HEK293 (cell line): ENCODE measurements around the gene FBXO3.

Source experiments
- KLF16 ChIP-seq: fragments of 450-650 bp; formaldehyde crosslinking; IDR thresholded peaks from 2 replicates; pipeline ENCODE4 v1.5.1; 2017; ENCODE audit warnings: missing biosample characterization, missing genetic modification characterization
- KLF8 ChIP-seq: fragments of 450-650 bp; formaldehyde crosslinking; IDR thresholded peaks from 2 replicates; pipeline ENCODE4 v1.5.1; 2016; ENCODE audit warnings: missing biosample characterization, missing genetic modification characterization
- MYNN ChIP-seq: fragments of 450-650 bp; formaldehyde crosslinking; IDR thresholded peaks from 2 replicates; pipeline ENCODE4 v1.5.1; 2016; ENCODE audit warnings: missing biosample characterization, missing genetic modification characterization, borderline replicate concordance
- OVOL3 ChIP-seq: fragments of 450-650 bp; formaldehyde crosslinking; IDR thresholded peaks from 2 replicates; pipeline ENCODE4 v1.5.1; 2016; ENCODE audit warnings: missing biosample characterization, missing genetic modification characterization
- SP2 ChIP-seq: fragments of 450-650 bp; formaldehyde crosslinking; IDR thresholded peaks from 2 replicates; pipeline ENCODE4 v1.5.1; 2016; ENCODE audit warnings: missing biosample characterization, missing genetic modification characterization
- YY2 ChIP-seq: fragments of 450-650 bp; formaldehyde crosslinking; IDR thresholded peaks from 2 replicates; pipeline ENCODE4 v1.5.1; 2016; ENCODE audit warnings: missing biosample characterization, missing genetic modification characterization
- ZBTB1 ChIP-seq: fragments of 450-650 bp; formaldehyde crosslinking; IDR thresholded peaks from 2 replicates; pipeline ENCODE4 v1.5.1; 2016; ENCODE audit warnings: missing biosample characterization, missing genetic modification characterization
- ZBTB20 ChIP-seq: fragments of 450-650 bp; formaldehyde crosslinking; IDR thresholded peaks from 2 replicates; pipeline ENCODE4 v1.5.1; 2016; ENCODE audit warnings: missing biosample characterization, missing genetic modification characterization
- ZBTB48 ChIP-seq: fragments of 450-650 bp; formaldehyde crosslinking; IDR thresholded peaks from 2 replicates; pipeline ENCODE4 v1.5.1; 2016; ENCODE audit warnings: missing biosample characterization, missing genetic modification characterization
- ZBTB7A ChIP-seq: fragments of 450-650 bp; formaldehyde crosslinking; IDR thresholded peaks from 2 replicates; pipeline ENCODE4 v1.5.1; 2016; ENCODE audit warnings: low read depth, missing biosample characterization, missing genetic modification characterization
- ZFP37 ChIP-seq: fragments of 450-650 bp; formaldehyde crosslinking; IDR thresholded peaks from 2 replicates; pipeline ENCODE4 v1.5.1; 2016; ENCODE audit warnings: missing biosample characterization, missing genetic modification characterization
- ZIC2 ChIP-seq: fragments of 450-650 bp; formaldehyde crosslinking; IDR thresholded peaks from 2 replicates; pipeline ENCODE4 v1.5.1; 2016; ENCODE audit warnings: missing biosample characterization, missing genetic modification characterization
- ZNF169 ChIP-seq: fragments of 450-650 bp; formaldehyde crosslinking; IDR thresholded peaks from 2 replicates; pipeline ENCODE4 v1.5.1; 2016; ENCODE audit warnings: missing biosample characterization, missing genetic modification characterization
- ZNF18 ChIP-seq: fragments of 450-650 bp; formaldehyde crosslinking; IDR thresholded peaks from 2 replicates; pipeline ENCODE4 v1.5.1; 2016; ENCODE audit warnings: missing biosample characterization, missing genetic modification characterization
- ZNF184 ChIP-seq: fragments of 450-650 bp; IDR thresholded peaks from 2 replicates; pipeline ENCODE4 v1.5.1; 2018; ENCODE audit warnings: missing biosample characterization, mild to moderate bottlenecking, missing genetic modification characterization
- ZNF211 ChIP-seq: fragments of 450-650 bp; formaldehyde crosslinking; IDR thresholded peaks from 2 replicates; pipeline ENCODE4 v1.5.1; 2016; ENCODE audit warnings: low read depth, missing biosample characterization, missing genetic modification characterization
- ZNF223 ChIP-seq: fragments of 450-650 bp; formaldehyde crosslinking; IDR thresholded peaks from 2 replicates; pipeline ENCODE4 v1.5.1; 2016; ENCODE audit warnings: missing biosample characterization, missing genetic modification characterization
- ZNF302 ChIP-seq: fragments of 450-650 bp; formaldehyde crosslinking; IDR thresholded peaks from 2 replicates; pipeline ENCODE4 v1.5.1; 2016; ENCODE audit warnings: missing biosample characterization, missing genetic modification characterization, low read depth
- ZNF335 ChIP-seq: fragments of 450-650 bp; formaldehyde crosslinking; conservative IDR thresholded peaks from 2 replicates; pipeline ENCODE4 v1.5.1; 2016; ENCODE audit warnings: missing biosample characterization, missing genetic modification characterization
- ZNF341 ChIP-seq: fragments of 450-650 bp; formaldehyde crosslinking; IDR thresholded peaks from 2 replicates; pipeline ENCODE4; 2016; ENCODE audit warnings: low read depth, missing biosample characterization, missing genetic modification characterization
- ZNF37A ChIP-seq: fragments of 450-650 bp; IDR thresholded peaks from 2 replicates; pipeline ENCODE4 v1.5.1; 2018; ENCODE audit warnings: missing biosample characterization, missing genetic modification characterization
- ZNF391 ChIP-seq: fragments of 450-650 bp; formaldehyde crosslinking; IDR thresholded peaks from 2 replicates; pipeline ENCODE4 v1.5.1; 2016; ENCODE audit warnings: low read depth, missing biosample characterization, missing genetic modification characterization, borderline replicate concordance
- ZNF433 ChIP-seq: fragments of 450-650 bp; formaldehyde crosslinking; IDR thresholded peaks from 2 replicates; pipeline ENCODE4 v1.5.1; 2016; ENCODE audit warnings: missing biosample characterization, missing genetic modification characterization, low read depth
- ZNF449 ChIP-seq: fragments of 450-650 bp; formaldehyde crosslinking; IDR thresholded peaks from 2 replicates; pipeline ENCODE4 v1.5.1; 2017; ENCODE audit warnings: missing biosample characterization, mild to moderate bottlenecking, missing genetic modification characterization, moderate library complexity
- ZNF473 ChIP-seq: fragments of 450-650 bp; formaldehyde crosslinking; IDR thresholded peaks from 2 replicates; pipeline ENCODE4 v1.5.1; 2017; ENCODE audit warnings: missing biosample characterization, missing genetic modification characterization
- ZNF549 ChIP-seq: fragments of 450-650 bp; IDR thresholded peaks from 2 replicates; pipeline ENCODE4 v1.5.1; 2018; ENCODE audit warnings: missing biosample characterization, missing genetic modification characterization, mild to moderate bottlenecking, inconsistent platforms, moderate library complexity
- ZNF596 ChIP-seq: fragments of 450-650 bp; IDR thresholded peaks from 2 replicates; pipeline ENCODE4 v1.5.0; 2018; ENCODE audit warnings: missing biosample characterization, mild to moderate bottlenecking, missing genetic modification characterization, moderate library complexity
- ZNF610 ChIP-seq: fragments of 450-650 bp; formaldehyde crosslinking; IDR thresholded peaks from 2 replicates; pipeline ENCODE4 v1.5.1; 2016; ENCODE audit warnings: missing biosample characterization, missing genetic modification characterization, borderline replicate concordance
- ZNF624 ChIP-seq: fragments of 450-650 bp; formaldehyde crosslinking; IDR thresholded peaks from 2 replicates; pipeline ENCODE4 v1.5.1; 2017; ENCODE audit warnings: missing biosample characterization, missing genetic modification characterization
- ZNF704 ChIP-seq: fragments of 450-650 bp; formaldehyde crosslinking; IDR thresholded peaks from 2 replicates; pipeline ENCODE4 v1.5.1; 2016; ENCODE audit warnings: missing biosample characterization, missing genetic modification characterization
- ZSCAN23 ChIP-seq: fragments of 450-650 bp; formaldehyde crosslinking; IDR thresholded peaks from 2 replicates; pipeline ENCODE4 v1.5.1; 2016; ENCODE audit warnings: missing biosample characterization, missing genetic modification characterization
- TF ChIP-seq, protein P1 (sequence below): fragments of 450-650 bp; formaldehyde crosslinking; optimal IDR thresholded peaks from 2 replicates; pipeline ENCODE3; 2016; ENCODE audit warnings: missing biosample characterization, mild to moderate bottlenecking, missing genetic modification characterization
- TF ChIP-seq, protein P2 (sequence below): fragments of 450-650 bp; formaldehyde crosslinking; IDR thresholded peaks from 2 replicates; pipeline ENCODE4 v1.5.1; 2016; ENCODE audit warnings: missing biosample characterization, missing genetic modification characterization

Gene FBXO3

GRCh38 chr11:33773987-33774735, at the start of gene FBXO3 (continued):
- no peak for TF ChIP-seq ZNF18 (tag by site-specific recombination)
- TF ChIP-seq ZNF37A = no peak
- TF ChIP-seq, protein P1, sequence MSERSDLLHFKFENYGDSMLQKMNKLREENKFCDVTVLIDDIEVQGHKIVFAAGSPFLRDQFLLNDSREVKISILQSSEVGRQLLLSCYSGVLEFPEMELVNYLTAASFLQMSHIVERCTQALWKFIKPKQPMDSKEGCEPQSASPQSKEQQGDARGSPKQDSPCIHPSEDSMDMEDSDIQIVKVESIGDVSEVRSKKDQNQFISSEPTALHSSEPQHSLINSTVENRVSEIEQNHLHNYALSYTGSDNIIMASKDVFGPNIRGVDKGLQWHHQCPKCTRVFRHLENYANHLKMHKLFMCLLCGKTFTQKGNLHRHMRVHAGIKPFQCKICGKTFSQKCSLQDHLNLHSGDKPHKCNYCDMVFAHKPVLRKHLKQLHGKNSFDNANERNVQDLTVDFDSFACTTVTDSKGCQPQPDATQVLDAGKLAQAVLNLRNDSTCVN = peak; percentile 45
- TF ChIP-seq KLF8 (tag by site-specific recombination) = peak; percentile 65; the same call in 1 of the 2 replicates
- no peak for TF ChIP-seq ZBTB1
- TF ChIP-seq ZBTB20 = peak; percentile 74
- no peak for TF ChIP-seq OVOL3 (tag by site-specific recombination)
- 0 out of 2 replicates have a peak, but pooled peaks have one; percentile 45 for TF ChIP-seq ZNF610 (tag by site-specific recombination)
- TF ChIP-seq SP2 (tag by site-specific recombination) = peak; percentile 52
- no peak for TF ChIP-seq ZNF341
- peak; percentile 76 for TF ChIP-seq ZBTB48 (tag by site-specific recombination)
- TF ChIP-seq ZNF433 (tag by site-specific recombination) = no peak
- peak; percentile 85 for TF ChIP-seq MYNN (tag by site-specific recombination)
- TF ChIP-seq, protein P2, sequence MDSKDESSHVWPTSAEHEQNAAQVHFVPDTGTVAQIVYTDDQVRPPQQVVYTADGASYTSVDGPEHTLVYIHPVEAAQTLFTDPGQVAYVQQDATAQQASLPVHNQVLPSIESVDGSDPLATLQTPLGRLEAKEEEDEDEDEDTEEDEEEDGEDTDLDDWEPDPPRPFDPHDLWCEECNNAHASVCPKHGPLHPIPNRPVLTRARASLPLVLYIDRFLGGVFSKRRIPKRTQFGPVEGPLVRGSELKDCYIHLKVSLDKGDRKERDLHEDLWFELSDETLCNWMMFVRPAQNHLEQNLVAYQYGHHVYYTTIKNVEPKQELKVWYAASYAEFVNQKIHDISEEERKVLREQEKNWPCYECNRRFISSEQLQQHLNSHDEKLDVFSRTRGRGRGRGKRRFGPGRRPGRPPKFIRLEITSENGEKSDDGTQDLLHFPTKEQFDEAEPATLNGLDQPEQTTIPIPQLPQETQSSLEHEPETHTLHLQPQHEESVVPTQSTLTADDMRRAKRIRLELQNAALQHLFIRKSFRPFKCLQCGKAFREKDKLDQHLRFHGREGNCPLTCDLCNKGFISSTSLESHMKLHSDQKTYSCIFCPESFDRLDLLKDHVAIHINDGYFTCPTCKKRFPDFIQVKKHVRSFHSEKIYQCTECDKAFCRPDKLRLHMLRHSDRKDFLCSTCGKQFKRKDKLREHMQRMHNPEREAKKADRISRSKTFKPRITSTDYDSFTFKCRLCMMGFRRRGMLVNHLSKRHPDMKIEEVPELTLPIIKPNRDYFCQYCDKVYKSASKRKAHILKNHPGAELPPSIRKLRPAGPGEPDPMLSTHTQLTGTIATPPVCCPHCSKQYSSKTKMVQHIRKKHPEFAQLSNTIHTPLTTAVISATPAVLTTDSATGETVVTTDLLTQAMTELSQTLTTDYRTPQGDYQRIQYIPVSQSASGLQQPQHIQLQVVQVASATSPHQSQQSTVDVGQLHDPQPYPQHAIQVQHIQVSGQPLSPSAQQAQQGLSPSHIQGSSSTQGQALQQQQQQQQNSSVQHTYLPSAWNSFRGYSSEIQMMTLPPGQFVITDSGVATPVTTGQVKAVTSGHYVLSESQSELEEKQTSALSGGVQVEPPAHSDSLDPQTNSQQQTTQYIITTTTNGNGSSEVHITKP (tag by site-specific recombination) = peak; percentile 63; the same call in 1 of the 2 replicates
- peak; percentile 84 for TF ChIP-seq ZNF335 (tag by site-specific recombination)
- TF ChIP-seq ZNF473 (tag by site-specific recombination) = no peak
- no peak for TF ChIP-seq ZNF223
- TF ChIP-seq ZNF596 = no peak
- TF ChIP-seq ZNF549 (tag by site-specific recombination) = no peak
- no peak for TF ChIP-seq ZNF391 (tag by site-specific recombination)
- TF ChIP-seq ZNF211 = no peak
- TF ChIP-seq ZNF449 (tag by site-specific recombination) = no peak
- no peak for TF ChIP-seq ZNF169
- TF ChIP-seq ZNF184 (tag by site-specific recombination) = no peak
- no peak for TF ChIP-seq ZNF302
- no peak for TF ChIP-seq ZSCAN23 (tag by site-specific recombination)
- no peak for TF ChIP-seq ZBTB7A (tag by site-specific recombination)
- TF ChIP-seq KLF16 (tag by site-specific recombination) = no peak
- TF ChIP-seq ZFP37 (tag by site-specific recombination) = 0 out of 2 replicates have a peak, but pooled peaks have one; percentile 20
- no peak for TF ChIP-seq ZNF624 (tag by site-specific recombination)
- TF ChIP-seq YY2 (tag by site-specific recombination) = 0 out of 2 replicates have a peak, but pooled peaks have one; percentile 33
- TF ChIP-seq ZIC2 (tag by site-specific recombination) = peak; percentile 95
- no peak for TF ChIP-seq ZNF704 (tag by site-specific recombination)
